Measurements from ENCODE around the gene ZNF668. TPM values are rescaled to one million over a fixed set of nuclear protein-coding genes. Genes with fewer than 3 reads are reported as not detected.

Gene ZNF668
- total RNA-seq, 1 donor from 2014 or later: 23.1 TPM

- H3K27me3 ChIP-seq (ENCODE audit: control insufficient read depth, insufficient read depth, low read length): no peaks in the 10 kb centered on the region
- H3K36me3 ChIP-seq (ENCODE audit: control insufficient read depth, insufficient read depth, low read length): no peaks in the 10 kb centered on the region
- no peak overlapping the region for H3K4me3 ChIP-seq (ENCODE audit: low read depth, low read length)
- no peak for DNase-seq (ENCODE audit: low read depth)
- no peak for TF ChIP-seq CTCF (IDR thresholded peaks at IDR 0.05; ENCODE audit: insufficient read depth, low read length, poor library complexity, severe bottlenecking)
These were observed 42.8 kb downstream of the ZNF668 start for GRCh38 chr16:31031276-31031675.

GRCh38 chr16:31029272-31029671 lies 44.8 kb downstream of the ZNF668 start:
- Histone ChIP-seq H3K4me3 (ENCODE audit: low read depth, low read length) (no peak overlapping the region), H3K36me3 (ENCODE audit: control insufficient read depth, insufficient read depth, low read length) (no peaks in the 10 kb centered on the region), H3K27me3 (ENCODE audit: control insufficient read depth, insufficient read depth, low read length) (no peaks in the 10 kb centered on the region)
- no peak for TF ChIP-seq CTCF (IDR thresholded peaks at IDR 0.05; ENCODE audit: insufficient read depth, low read length, poor library complexity, severe bottlenecking)
- no peak for DNase-seq (ENCODE audit: low read depth)

- no peaks in the 10 kb centered on the region for H3K36me3 ChIP-seq (ENCODE audit: control insufficient read depth, insufficient read depth, low read length)
- no peaks in the 10 kb centered on the region for H3K27me3 ChIP-seq (ENCODE audit: control insufficient read depth, insufficient read depth, low read length)
- no peak overlapping the region for H3K4me3 ChIP-seq (ENCODE audit: low read depth, low read length)
- no peak for TF ChIP-seq CTCF (IDR thresholded peaks at IDR 0.05; ENCODE audit: insufficient read depth, low read length, poor library complexity, severe bottlenecking)
- DNase-seq (ENCODE audit: low read depth): no peak
These were observed 48.7 kb downstream of the ZNF668 start for GRCh38 chr16:31025339-31025738.

GRCh38 chr16:31023627-31024226 lies 50.3 kb downstream of the ZNF668 start:
- no peak for DNase-seq (ENCODE audit: low read depth)
- Histone ChIP-seq H3K36me3 (ENCODE audit: control insufficient read depth, insufficient read depth, low read length) (no peaks in the 10 kb centered on the region), H3K27me3 (ENCODE audit: control insufficient read depth, insufficient read depth, low read length) (no peaks in the 10 kb centered on the region), H3K4me3 (ENCODE audit: low read depth, low read length) (no peak overlapping the region)
- TF ChIP-seq CTCF (IDR thresholded peaks at IDR 0.05; ENCODE audit: insufficient read depth, low read length, poor library complexity, severe bottlenecking): no peak

GRCh38 chr16:31023252-31023602 lies 50.8 kb downstream of the ZNF668 start:
- TF ChIP-seq CTCF (IDR thresholded peaks at IDR 0.05; ENCODE audit: insufficient read depth, low read length, poor library complexity, severe bottlenecking): no peak
- Histone ChIP-seq H3K27me3 (ENCODE audit: control insufficient read depth, insufficient read depth, low read length) (no peaks in the 10 kb centered on the region), H3K4me3 (ENCODE audit: low read depth, low read length) (no peak overlapping the region), H3K36me3 (ENCODE audit: control insufficient read depth, insufficient read depth, low read length) (no peaks in the 10 kb centered on the region)
- DNase-seq (ENCODE audit: low read depth): no peak

- no peak for DNase-seq (ENCODE audit: low read depth)
- no peaks in the 10 kb centered on the region for H3K27me3 ChIP-seq (ENCODE audit: control insufficient read depth, insufficient read depth, low read length)
- TF ChIP-seq CTCF (IDR thresholded peaks at IDR 0.05; ENCODE audit: insufficient read depth, low read length, poor library complexity, severe bottlenecking): no peak
- no peak overlapping the region for H3K4me3 ChIP-seq (ENCODE audit: low read depth, low read length)
- H3K36me3 ChIP-seq (ENCODE audit: control insufficient read depth, insufficient read depth, low read length): no peaks in the 10 kb centered on the region
These were observed 51.3 kb downstream of the ZNF668 start for GRCh38 chr16:31022544-31023251.

All from kidney epithelial cell (primary cell).